HEK293 (cell line): ENCODE results near the gene HOXA10.
A peak's percentile ranks its signal among the peaks of the same experiment; 100 is the strongest.

Experiments used
- CTCF ChIA-PET: fragments of 350-600 bp; formaldehyde crosslinking; extraction: SDS; loops from one replicate; lab custom pipeline; 2021; ENCODE audit warnings: antibody characterized with exemption; lab: Yijun Ruan, JAX
- POLR2A ChIA-PET: fragments of 300-600 bp; formaldehyde crosslinking; extraction: SDS; loops from one replicate; lab custom pipeline; 2020; ENCODE audit warnings: antibody characterized with exemption, inconsistent platforms; lab: Yijun Ruan, JAX
- H3K27ac ChIP-seq: fragments of 200-500 bp; sonication (Bioruptor generic); 2 replicates; pipeline ENCODE4 v1.5.1; 2014; ENCODE audit warnings: low read depth, low read length, control low read depth, inconsistent platforms; ENCODE audit errors: extremely low read depth
- H3K36me3 ChIP-seq, 2 experiments: fragments of 200-500 bp in 1 of 2; sonication (Bioruptor generic) in 1 of 2; 1 replicate in 1 of 2; 2 replicates in 1 of 2; pipeline ENCODE4 v1.5.1; 2014 to 2017; ENCODE audit warnings: inconsistent platforms in 2 of 2, low read length in 2 of 2; ENCODE audit not compliant: control insufficient read depth in 2 of 2, insufficient read depth in 1 of 2
- H3K4me1 ChIP-seq: fragments of 200-500 bp; sonication (Bioruptor generic); 2 replicates; pipeline ENCODE4 v1.5.1; 2014; ENCODE audit warnings: mild to moderate bottlenecking, low read length, inconsistent platforms; ENCODE audit not compliant: control insufficient read depth, insufficient read depth
- H3K4me3 ChIP-seq: 2 replicates; pipeline ENCODE4 v1.5.1; 2011; ENCODE audit warnings: low read depth, mild to moderate bottlenecking, control low read depth, low read length, moderate library complexity
- H3K9me3 ChIP-seq: fragments of 200-500 bp; sonication (Bioruptor generic); 2 replicates; pipeline ENCODE4 v1.5.1; 2014; ENCODE audit warnings: low read depth, low read length, inconsistent platforms; ENCODE audit not compliant: control insufficient read depth, insufficient read depth
- BCL11A ChIP-seq: fragments of 450-650 bp; formaldehyde crosslinking; IDR thresholded peaks from 2 replicates; pipeline ENCODE4 v1.5.1; 2016; ENCODE audit warnings: low read depth, missing biosample characterization, missing genetic modification characterization
- FEZF1 ChIP-seq: fragments of 450-650 bp; formaldehyde crosslinking; IDR thresholded peaks from 2 replicates; pipeline ENCODE4 v1.5.1; 2016; ENCODE audit warnings: missing biosample characterization, missing genetic modification characterization
- GLIS1 ChIP-seq: fragments of 450-650 bp; formaldehyde crosslinking; IDR thresholded peaks from 2 replicates; pipeline ENCODE4 v1.5.1; 2016; ENCODE audit warnings: missing biosample characterization, missing genetic modification characterization
- GLIS2 ChIP-seq: fragments of 450-650 bp; formaldehyde crosslinking; IDR thresholded peaks from 2 replicates; pipeline ENCODE4 v1.5.1; 2016; ENCODE audit warnings: missing biosample characterization, missing genetic modification characterization
- HIC1 ChIP-seq: fragments of 450-650 bp; formaldehyde crosslinking; IDR thresholded peaks from 2 replicates; pipeline ENCODE4 v1.5.1; 2016; ENCODE audit warnings: missing biosample characterization, missing genetic modification characterization
- KLF8 ChIP-seq: fragments of 450-650 bp; formaldehyde crosslinking; IDR thresholded peaks from 2 replicates; pipeline ENCODE4 v1.5.1; 2016; ENCODE audit warnings: missing biosample characterization, missing genetic modification characterization
- OVOL3 ChIP-seq: fragments of 450-650 bp; formaldehyde crosslinking; IDR thresholded peaks from 2 replicates; pipeline ENCODE4 v1.5.1; 2016; ENCODE audit warnings: missing biosample characterization, missing genetic modification characterization
- PRDM6 ChIP-seq: fragments of 450-650 bp; formaldehyde crosslinking; IDR thresholded peaks from 2 replicates; pipeline ENCODE4 v1.5.1; 2017; ENCODE audit warnings: missing biosample characterization, missing genetic modification characterization
- SP7 ChIP-seq: fragments of 450-650 bp; formaldehyde crosslinking; IDR thresholded peaks from 2 replicates; pipeline ENCODE4 v1.5.1; 2016; ENCODE audit warnings: missing biosample characterization, missing genetic modification characterization
- TRIM28 ChIP-seq: IDR thresholded peaks from 2 replicates; pipeline ENCODE4 v1.6.1; 2011; ENCODE audit warnings: low read length, control low read depth, borderline replicate concordance
- YY1 ChIP-seq: fragments of 450-650 bp; formaldehyde crosslinking; IDR thresholded peaks from 2 replicates; pipeline ENCODE4 v1.5.1; 2018; ENCODE audit warnings: missing biosample characterization, missing genetic modification characterization
- ZBTB17 ChIP-seq: fragments of 450-650 bp; formaldehyde crosslinking; IDR thresholded peaks from 2 replicates; pipeline ENCODE4 v1.5.1; 2016; ENCODE audit warnings: missing biosample characterization, missing genetic modification characterization
- ZBTB20 ChIP-seq: fragments of 450-650 bp; formaldehyde crosslinking; IDR thresholded peaks from 2 replicates; pipeline ENCODE4 v1.5.1; 2016; ENCODE audit warnings: missing biosample characterization, missing genetic modification characterization
- ZBTB44 ChIP-seq: fragments of 450-650 bp; IDR thresholded peaks from 2 replicates; pipeline ENCODE4 v1.5.1; 2018; ENCODE audit warnings: missing biosample characterization, mild to moderate bottlenecking, missing genetic modification characterization
- ZFP37 ChIP-seq: fragments of 450-650 bp; formaldehyde crosslinking; IDR thresholded peaks from 2 replicates; pipeline ENCODE4 v1.5.1; 2016; ENCODE audit warnings: missing biosample characterization, missing genetic modification characterization
- ZNF10 ChIP-seq: fragments of 450-650 bp; formaldehyde crosslinking; IDR thresholded peaks from 2 replicates; pipeline ENCODE4 v1.5.1; 2017; ENCODE audit warnings: missing biosample characterization, missing genetic modification characterization
- ZNF335 ChIP-seq: fragments of 450-650 bp; formaldehyde crosslinking; conservative IDR thresholded peaks from 2 replicates; pipeline ENCODE4 v1.5.1; 2016; ENCODE audit warnings: missing biosample characterization, missing genetic modification characterization
- ZNF354C ChIP-seq: fragments of 450-650 bp; formaldehyde crosslinking; IDR thresholded peaks from 2 replicates; pipeline ENCODE4 v1.5.1; 2016; ENCODE audit warnings: missing biosample characterization, missing genetic modification characterization, low read depth, borderline replicate concordance
- ZNF366 ChIP-seq: fragments of 450-650 bp; formaldehyde crosslinking; conservative IDR thresholded peaks from 2 replicates; pipeline ENCODE4 v1.5.1; 2016; ENCODE audit warnings: missing biosample characterization, missing genetic modification characterization
- ZNF404 ChIP-seq: fragments of 450-650 bp; formaldehyde crosslinking; IDR thresholded peaks from 2 replicates; pipeline ENCODE4 v1.5.1; 2017; ENCODE audit warnings: missing biosample characterization, missing genetic modification characterization
- ZNF426 ChIP-seq: fragments of 450-650 bp; formaldehyde crosslinking; IDR thresholded peaks from 2 replicates; pipeline ENCODE4 v1.5.1; 2017; ENCODE audit warnings: missing biosample characterization, missing genetic modification characterization, mild to moderate bottlenecking, inconsistent platforms, moderate library complexity
- ZNF529 ChIP-seq: fragments of 450-650 bp; formaldehyde crosslinking; IDR thresholded peaks from 2 replicates; pipeline ENCODE4 v1.5.1; 2017; ENCODE audit warnings: missing genetic modification characterization, missing biosample characterization; ENCODE audit not compliant: insufficient replicate concordance
- ZNF549 ChIP-seq: fragments of 450-650 bp; IDR thresholded peaks from 2 replicates; pipeline ENCODE4 v1.5.1; 2018; ENCODE audit warnings: missing biosample characterization, missing genetic modification characterization, mild to moderate bottlenecking, inconsistent platforms, moderate library complexity
- ZNF585B ChIP-seq: fragments of 450-650 bp; formaldehyde crosslinking; IDR thresholded peaks from 2 replicates; pipeline ENCODE4 v1.5.1; 2016; ENCODE audit warnings: missing biosample characterization, missing genetic modification characterization
- ZNF692 ChIP-seq: fragments of 450-650 bp; formaldehyde crosslinking; IDR thresholded peaks from 2 replicates; pipeline ENCODE4 v1.5.1; 2016; ENCODE audit warnings: missing biosample characterization, missing genetic modification characterization
- ZNF791 ChIP-seq: fragments of 450-650 bp; formaldehyde crosslinking; IDR thresholded peaks from 2 replicates; pipeline ENCODE4 v1.5.1; 2016; ENCODE audit warnings: missing biosample characterization, missing genetic modification characterization
- ZSCAN30 ChIP-seq: fragments of 450-650 bp; IDR thresholded peaks from 2 replicates; pipeline ENCODE4 v1.5.1; 2018; ENCODE audit warnings: missing biosample characterization, mild to moderate bottlenecking, missing genetic modification characterization, moderate library complexity
- ZXDB ChIP-seq: fragments of 450-650 bp; formaldehyde crosslinking; IDR thresholded peaks from 2 replicates; pipeline ENCODE4 v1.5.1; 2016; ENCODE audit warnings: missing biosample characterization, missing genetic modification characterization

The HOXA10 gene

GRCh38 chr7:27140126-27140857 lies 33.8 kb downstream of the HOXA10 start (continued):
- TF ChIP-seq ZNF692 (tag by site-specific recombination) (peak; percentile 54; the same call in 1 of the 2 replicates), ZNF426 (tag by site-specific recombination) (no peak; the same call in 1 of the 2 replicates), ZNF791 (tag by site-specific recombination) (no peak), ZBTB44 (tag by site-specific recombination) (peak; percentile 59), GLIS2 (tag by site-specific recombination) (no peak), YY1 (peak; percentile 37; the same call in 1 of the 2 replicates), ZXDB (tag by site-specific recombination) (peak; percentile 69), TRIM28 (no peak; the same call in 1 of the 2 replicates), BCL11A (tag by site-specific recombination) (peak; percentile 59; the same call in 1 of the 2 replicates)

- Histone ChIP-seq H3K4me3 (no peak overlapping the region), H3K27ac (peak overlapping the region; percentile 98), H3K36me3 (peaks cover 0 to 40% of the 10 kb centered on the region in 2 experiments; a peak in 1 of 3 replicates), H3K4me1 (peaks cover 38% of the 10 kb centered on the region), H3K9me3 (no peaks in the 10 kb centered on the region)
- CTCF ChIA-PET, result interaction anchor here (1.2 to 2.5 kb wide), 3 partner anchors 9 to 289 kb away, joined by 3 to 12 read pairs (median 4); no protein-coding TSS in a partner anchor
- POLR2A ChIA-PET, result interaction anchor here (0.6 to 1.3 kb wide), 2 partner anchors 19 to 21 kb away, joined by 3 read pairs; no protein-coding TSS in a partner anchor
- TF ChIP-seq KLF8 (tag by site-specific recombination), result no peak; the same call in 1 of the 2 replicates
- TF ChIP-seq ZBTB17 (tag by site-specific recombination), result peak; percentile 56; the same call in 1 of the 2 replicates
- no peak for TF ChIP-seq OVOL3
- TF ChIP-seq GLIS2 (tag by site-specific recombination), result peak; percentile 70
- no peak for TF ChIP-seq ZNF549 (tag by site-specific recombination)
- no peak for TF ChIP-seq GLIS1 (tag by site-specific recombination)
- no peak for TF ChIP-seq ZNF529 (tag by site-specific recombination)
- TF ChIP-seq ZNF354C (tag by site-specific recombination), result no peak
- peak; percentile 15; the same call in 1 of the 2 replicates for TF ChIP-seq ZNF335 (tag by site-specific recombination)
- TF ChIP-seq ZSCAN30 (tag by site-specific recombination), result peak; percentile 23; the same call in 1 of the 2 replicates
- no peak for TF ChIP-seq ZNF585B (tag by site-specific recombination)
- TF ChIP-seq ZNF366 (tag by site-specific recombination), result peak; percentile 66
- TF ChIP-seq ZBTB20 (tag by site-specific recombination), result 0 out of 2 replicates have a peak, but pooled peaks have one; percentile 25
- no peak for TF ChIP-seq TRIM28
- TF ChIP-seq PRDM6 (tag by site-specific recombination), result no peak
- no peak for TF ChIP-seq ZNF10 (tag by site-specific recombination)
- peak; percentile 100 for TF ChIP-seq FEZF1 (tag by site-specific recombination)
- TF ChIP-seq ZFP37 (tag by site-specific recombination), result 0 out of 2 replicates have a peak, but pooled peaks have one; percentile 13
- TF ChIP-seq HIC1 (tag by site-specific recombination), result 0 out of 2 replicates have a peak, but pooled peaks have one; percentile 12
- no peak for TF ChIP-seq ZNF404 (tag by site-specific recombination)
- no peak for TF ChIP-seq SP7 (tag by site-specific recombination)
Measured at GRCh38 chr7:27139334-27140125, 34.6 kb downstream of the HOXA10 start.
